ENCODE measurements around the gene SYNJ2.

SYNJ2 gene

DNA sequence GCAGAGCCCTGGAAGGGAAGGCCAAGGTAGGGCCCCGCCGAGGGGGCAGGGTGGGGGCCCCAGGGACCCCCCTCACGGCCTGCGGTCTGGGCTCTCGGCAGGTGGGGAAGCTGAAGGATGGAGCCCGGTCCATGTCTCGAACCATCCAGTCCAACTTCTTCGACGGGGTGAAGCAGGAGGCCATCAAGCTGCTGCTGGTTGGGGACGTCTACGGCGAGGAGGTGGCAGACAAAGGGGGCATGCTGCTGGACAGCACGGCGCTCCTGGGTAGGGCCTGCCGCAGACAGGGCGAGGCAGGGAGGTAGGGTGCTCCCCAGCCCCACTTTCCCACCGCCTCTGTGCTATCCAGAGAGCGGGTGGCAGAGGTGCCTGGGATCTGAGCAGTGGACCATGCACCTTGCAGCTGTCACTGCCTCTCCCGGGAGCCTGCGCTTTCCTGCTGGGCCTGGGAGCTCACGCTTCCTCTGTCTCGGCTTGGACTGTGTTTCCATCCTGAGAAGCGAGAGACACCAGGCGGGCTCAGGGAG is 83.1 kb downstream of the SYNJ2 start:
- no peak for DNase-seq

DNA sequence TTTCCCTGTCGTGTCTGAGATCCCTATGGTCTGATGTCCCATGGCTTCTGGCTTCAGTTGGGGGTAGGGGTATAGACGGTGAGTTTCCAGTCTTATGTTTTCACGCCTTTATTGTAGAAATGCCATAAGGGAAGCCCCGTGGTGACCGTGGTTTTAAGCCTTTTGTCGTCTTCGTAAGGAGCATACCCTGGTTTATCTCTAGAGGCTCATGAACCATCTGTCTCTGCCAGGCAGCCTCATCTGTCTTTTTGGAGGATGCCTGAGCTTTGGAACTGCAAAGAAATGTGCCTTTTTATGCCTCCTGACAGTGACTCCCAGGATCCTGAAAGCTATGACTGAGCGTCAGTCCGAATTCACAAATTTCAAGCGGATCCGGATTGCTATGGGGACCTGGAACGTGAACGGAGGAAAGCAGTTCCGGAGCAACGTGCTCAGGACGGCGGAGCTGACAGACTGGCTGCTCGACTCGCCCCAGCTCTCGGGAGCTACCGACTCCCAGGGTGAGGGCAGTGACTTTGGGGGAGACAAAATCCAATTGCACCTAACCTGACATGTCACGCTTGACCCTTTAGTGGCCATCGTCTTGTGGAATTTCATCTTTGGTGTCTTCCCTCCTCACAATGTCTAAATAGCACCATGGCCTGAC is 84.6 kb downstream of the SYNJ2 start:
- no peak for DNase-seq

DNA sequence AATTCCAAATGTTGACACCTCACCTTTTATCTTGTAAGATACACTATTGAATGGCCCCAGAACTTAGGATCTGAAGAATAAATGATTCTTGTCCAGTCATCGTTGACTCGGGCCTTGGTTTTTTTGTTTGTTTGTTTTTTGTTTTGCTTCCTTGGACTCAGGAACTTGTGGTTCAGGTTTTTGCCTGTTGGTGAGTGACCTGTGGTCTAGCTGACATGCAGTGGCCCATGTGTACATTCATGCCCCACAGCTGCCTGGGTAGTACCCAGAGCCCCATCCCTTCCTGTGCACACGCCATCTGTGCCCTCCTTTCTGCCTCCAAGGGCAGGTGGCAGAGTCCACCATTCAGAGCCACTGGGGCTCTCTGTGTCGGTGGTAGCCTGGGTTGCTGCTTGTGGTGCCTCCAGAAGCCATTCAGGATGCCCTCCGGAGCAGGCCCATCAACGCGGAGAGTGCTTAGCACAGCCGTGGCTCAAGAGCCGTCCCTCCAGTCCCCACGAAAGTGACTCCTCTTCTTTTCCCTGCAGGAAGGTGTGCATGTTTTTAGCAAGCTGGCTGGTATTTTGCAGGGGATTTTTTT is 85.9 kb downstream of the SYNJ2 start:
- DNase-seq = no peak

DNA sequence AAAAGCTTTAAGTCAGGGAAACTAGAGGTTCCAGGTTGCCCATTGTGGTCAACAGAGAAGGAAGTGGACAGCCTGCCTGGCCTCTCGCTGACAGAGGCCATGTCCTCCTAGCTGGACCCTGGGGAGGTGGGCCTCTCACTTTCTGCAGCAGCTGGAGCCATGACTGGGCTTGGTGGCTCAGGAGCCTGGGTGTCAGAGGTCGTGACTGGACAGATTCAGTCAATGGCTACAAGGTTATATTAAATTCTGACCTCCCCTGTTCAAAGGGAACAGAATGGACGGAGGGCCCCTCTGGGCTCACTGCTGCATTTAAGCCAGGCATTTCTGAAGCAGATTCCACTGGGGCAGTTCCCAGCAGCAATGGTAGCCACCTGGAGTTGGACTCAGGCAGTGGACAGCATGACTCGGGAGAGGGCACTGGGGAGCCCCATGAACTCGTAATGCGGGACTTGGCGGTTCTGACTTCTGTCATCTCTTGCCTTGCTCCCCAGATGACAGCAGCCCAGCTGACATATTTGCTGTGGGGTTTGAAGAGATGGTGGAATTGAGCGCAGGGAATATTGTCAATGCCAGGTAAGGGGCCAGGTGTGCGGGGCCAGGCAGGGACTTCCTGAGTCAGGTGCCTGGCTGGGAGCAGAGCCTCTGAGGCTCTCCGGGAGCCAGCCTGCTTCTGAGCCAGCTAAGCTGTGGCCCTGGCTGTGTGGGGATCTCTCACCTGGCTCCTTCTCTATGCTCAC is 86.7 kb downstream of the SYNJ2 start:
- DNase-seq = no peak

DNA sequence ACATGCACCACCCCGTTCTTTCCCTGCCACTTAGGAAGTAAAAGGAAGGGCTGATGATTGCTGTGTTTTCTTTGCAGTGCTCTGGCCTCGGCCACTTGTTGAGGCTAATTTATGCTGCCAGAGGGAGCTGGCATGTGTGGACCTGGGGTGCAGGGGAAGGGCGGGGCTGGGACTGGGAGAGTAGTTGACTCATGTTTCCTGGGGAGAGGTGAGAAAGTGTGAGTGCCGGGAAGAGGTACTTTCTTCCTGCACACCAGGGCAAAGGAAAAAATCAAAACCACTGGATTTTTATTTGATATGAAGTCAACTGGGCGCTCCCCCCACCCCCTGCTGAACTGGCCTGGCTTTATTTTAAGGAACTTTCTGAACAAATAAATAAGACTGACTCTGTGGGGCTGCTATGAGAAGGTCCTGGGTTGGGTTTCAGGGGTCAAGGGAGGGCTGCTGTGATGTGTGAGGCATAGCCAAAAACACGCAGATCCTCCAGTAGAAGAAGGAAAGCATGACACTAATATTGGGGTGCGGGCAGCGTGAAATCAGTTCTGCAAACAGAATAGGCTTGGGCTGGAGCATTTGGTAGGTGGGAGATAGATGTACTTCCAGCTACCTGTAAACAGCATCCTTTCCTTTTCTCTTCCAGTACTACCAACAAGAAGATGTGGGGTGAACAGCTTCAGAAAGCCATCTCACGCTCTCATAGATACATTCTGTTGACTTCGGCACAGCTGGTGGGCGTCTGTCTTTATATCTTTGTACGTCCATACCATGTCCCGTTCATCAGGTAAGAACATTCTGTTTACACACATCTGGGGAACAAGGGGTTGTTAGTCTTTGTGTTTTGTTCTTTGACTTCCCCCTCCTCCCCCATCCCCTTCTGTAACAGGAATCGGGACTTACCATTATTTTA is 87.5 kb downstream of the SYNJ2 start:
- DNase-seq = no peak

DNA sequence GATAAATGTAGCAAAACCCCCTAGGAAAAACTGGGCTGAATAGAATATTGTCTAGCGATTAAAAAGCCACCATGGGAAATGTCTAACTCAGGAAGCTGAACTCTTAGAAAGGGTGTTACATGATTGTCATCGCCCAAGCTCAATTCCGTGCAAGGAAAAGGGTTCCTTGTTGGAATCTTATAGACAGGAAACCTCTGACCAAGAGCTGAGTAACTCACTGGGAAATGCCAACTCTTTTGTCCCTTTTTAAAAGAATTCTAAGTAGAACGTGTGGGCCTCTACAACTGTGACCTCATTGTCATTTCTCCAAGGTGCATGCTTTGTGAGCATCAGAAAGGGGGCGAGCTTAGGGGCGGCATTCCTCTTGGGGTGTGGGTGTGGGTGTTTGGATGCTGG is 88.1 kb downstream of the SYNJ2 start:
- no peak for DNase-seq

DNA sequence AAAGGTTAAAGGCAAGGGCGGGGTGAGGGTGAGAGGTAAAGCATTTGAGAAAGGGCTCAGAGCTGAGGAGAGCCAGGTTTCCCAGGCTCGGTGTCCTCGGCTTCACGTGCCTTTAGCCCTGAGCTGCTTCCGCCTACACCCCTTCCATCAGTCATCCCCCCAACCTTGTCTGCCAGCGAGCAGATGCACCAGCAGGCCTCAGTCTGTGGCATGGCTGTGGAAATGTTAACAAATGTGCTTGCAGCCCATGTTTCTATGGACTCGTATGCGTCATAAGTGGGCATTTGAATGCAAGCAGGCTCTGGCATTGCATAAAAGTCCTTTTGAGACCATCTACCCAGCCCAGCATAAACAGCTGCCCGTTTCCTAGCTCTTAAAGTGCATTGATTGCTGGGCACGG is 88.8 kb downstream of the SYNJ2 start:
- no peak for DNase-seq

DNA sequence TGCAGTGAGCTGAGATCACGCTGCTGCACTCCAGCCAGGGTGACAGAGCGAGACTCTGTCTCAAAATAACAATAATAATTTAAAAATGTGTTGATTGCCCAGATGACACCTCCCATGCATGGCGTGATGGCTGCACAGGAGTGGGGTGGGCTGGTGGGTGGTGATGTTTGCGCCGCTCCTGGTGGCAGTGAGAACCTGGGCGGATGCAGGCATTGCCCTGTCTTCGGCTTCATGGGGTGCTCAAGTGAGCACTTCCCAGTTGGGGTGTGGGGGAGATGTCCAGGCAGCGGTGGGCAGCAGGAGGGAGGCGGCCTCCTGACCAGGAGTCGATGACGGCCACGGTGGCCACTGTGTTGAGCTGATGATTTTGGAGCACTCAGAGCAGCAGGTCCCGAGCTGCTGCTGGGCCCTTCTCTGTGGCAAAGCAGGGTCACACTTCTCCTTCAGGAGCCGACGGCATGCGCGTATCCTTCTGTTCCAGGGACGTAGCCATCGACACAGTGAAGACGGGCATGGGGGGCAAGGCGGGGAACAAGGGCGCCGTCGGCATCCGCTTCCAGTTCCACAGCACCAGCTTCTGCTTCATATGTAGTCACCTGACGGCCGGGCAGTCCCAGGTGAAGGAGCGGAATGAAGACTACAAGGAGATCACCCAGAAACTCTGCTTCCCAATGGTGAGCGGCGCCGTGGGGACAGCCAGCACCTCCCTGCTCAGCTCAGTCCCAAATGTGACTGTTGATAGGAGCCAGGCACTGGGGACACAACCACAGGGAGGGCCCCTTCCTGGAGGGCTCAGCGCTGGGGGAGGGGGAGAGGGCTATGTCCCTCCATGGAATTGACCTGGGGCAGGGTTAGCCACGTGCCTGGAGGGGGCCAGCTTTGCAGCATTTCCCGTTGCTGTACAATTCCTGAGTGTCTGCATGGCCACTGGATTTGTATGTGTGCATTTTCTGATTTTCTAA is 89.7 kb downstream of the SYNJ2 start:
- no peak for DNase-seq

DNA sequence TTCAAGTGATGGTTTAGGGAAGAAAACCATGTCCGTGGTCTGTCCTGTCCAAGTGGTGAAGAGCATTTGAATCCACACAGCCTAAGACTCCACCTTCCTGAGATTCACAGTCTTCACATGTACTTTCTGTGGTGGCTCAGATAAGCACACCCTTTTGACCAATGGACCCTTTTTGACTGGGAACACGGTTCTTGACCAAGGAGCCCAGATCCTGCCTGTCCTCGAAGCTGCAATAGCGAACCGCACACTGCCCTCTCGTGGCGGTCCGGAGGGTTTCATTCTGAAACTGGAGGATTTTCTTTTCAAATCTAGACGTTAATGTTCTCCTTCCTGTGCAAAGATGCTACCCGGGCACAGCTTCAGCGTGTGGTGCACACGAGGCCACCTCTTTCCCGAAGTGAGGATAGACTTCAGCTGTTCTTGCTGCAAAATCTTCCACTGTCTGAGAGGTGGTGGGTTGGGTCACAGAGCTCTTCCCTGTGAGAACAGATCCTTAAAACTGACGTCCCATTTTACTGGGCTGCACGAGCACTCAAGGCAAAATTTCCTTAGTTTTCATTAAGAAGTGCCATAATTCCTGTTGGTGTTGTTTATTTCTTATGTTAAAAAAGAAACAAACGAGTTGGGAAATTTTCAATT is 90.5 kb downstream of the SYNJ2 start:
- peak; percentile 47 for DNase-seq

DNA sequence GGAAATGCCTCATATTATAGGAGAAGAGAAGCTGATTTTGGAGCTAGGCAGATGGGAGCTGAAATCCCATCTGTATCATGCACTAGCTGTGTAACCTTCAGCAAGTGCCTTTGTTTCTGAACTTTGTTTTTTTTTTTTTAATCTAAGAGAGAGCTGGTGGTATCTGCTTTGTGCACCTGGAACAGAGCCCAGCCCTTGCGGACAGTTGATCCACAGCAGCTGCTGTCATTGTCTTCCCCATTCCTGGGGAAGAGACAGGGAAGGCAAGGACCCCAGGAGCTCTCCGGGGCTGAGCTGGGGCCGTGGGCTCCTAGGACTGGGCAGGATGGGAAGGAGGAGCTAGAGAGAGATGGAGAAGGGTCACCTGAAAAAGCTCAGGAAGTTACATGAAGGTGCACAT is 92.1 kb downstream of the SYNJ2 start:
- no peak for DNase-seq

DNA sequence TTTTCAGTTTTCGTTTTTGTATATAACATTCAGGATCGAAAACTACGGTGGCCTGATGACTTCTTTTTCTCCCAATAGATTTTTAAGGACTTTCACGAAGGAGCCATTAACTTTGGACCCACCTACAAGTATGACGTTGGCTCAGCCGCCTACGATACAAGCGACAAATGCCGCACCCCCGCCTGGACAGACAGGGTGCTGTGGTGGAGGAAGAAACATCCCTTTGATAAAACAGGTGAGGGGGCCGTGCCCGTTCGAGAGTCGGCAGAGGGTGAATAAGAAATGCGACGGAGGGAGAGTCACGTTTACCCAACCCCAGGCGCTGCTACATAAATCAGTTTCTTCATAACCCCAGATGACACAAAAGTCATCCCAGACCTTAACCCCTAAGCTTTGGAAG is 94.9 kb downstream of the SYNJ2 start:
- DNase-seq = no peak

DNA sequence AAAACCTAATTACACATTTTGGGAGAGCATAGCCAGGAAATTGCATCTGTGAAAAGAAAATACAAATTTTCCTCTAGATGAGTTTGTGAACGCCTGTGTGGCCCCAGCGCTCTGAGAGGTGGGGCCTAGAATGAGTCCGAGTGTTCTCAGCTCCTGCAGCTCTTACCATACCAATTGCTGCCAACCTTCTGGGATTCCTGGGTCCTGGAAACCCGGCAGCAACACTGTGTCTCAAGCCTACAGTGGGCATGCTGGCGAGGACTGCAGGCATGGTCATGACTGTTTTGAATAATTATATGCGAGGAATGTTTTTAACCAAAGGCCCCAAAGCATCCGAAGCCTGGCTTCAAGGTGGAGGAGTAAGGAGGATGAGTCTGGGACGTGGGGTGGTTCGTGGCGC is 96.0 kb downstream of the SYNJ2 start:
- no peak for DNase-seq

DNA sequence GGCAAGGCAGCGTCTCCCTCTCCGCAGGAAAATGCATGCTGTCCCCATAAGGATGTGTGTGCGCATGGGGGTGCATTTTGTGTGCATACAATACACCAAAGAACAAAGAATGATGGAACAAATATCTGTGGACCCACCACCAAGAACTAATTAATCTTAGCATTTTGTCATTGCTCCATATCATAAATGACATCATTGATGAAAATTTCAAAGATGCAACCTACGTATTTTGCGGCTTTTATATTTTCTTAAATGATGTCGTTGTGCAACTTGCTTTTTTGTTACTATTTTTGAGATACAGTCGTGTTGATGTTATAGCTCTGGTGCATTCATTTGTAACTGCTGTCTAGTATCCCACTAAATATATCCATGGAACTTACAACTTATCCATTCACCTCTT is 96.7 kb downstream of the SYNJ2 start:
- DNase-seq = no peak

DNA sequence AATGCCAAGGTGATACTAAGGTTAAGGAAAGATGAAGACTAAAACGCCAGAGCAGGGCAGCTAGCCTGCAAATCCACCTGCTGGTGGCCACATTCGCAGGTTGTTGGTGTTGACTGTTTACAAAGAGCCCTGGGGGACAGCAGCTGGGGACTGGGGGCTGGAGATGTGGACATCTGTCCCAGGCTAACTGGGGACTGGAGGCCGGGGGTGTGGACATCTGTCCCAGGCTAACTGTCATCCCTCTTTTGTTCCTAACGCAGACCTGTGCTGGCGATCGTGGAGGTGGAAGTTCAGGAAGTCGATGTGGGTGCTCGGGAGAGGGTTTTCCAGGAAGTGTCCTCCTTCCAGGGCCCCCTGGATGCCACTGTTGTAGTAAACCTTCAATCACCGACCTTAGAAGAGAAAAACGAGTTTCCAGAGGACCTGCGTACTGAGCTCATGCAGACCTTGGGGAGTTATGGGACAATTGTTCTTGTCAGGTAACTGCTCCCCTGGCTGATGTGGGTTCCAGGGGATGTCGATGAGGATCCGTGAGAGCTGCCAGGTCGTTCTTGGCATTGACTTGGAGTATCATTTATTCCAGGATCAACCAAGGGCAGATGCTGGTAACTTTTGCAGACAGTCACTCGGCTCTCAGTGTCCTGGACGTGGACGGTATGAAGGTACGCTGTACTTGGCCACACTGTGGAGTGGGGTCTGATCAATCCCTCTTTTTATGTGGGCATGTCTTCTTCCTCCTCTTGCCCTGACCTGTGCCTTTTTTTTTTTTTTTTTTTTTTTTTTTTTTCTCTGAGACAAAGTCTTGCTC is 99.4 kb downstream of the SYNJ2 start:
- DNase-seq = no peak

DNA sequence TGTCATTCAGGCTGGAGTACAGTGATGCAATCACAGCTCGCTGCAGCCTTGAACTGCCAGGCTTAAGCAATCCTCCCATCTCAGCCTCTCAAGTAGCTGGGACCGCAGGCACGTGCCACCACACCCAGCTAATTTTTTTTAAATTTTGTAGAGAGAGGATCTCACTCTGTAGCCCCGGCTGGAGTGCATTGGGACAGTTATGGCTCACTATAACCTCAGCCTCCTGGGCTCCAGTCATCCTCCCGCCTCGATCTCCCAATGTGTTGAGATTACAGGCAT is 99.9 kb downstream of the SYNJ2 start:
- no peak for DNase-seq

DNA sequence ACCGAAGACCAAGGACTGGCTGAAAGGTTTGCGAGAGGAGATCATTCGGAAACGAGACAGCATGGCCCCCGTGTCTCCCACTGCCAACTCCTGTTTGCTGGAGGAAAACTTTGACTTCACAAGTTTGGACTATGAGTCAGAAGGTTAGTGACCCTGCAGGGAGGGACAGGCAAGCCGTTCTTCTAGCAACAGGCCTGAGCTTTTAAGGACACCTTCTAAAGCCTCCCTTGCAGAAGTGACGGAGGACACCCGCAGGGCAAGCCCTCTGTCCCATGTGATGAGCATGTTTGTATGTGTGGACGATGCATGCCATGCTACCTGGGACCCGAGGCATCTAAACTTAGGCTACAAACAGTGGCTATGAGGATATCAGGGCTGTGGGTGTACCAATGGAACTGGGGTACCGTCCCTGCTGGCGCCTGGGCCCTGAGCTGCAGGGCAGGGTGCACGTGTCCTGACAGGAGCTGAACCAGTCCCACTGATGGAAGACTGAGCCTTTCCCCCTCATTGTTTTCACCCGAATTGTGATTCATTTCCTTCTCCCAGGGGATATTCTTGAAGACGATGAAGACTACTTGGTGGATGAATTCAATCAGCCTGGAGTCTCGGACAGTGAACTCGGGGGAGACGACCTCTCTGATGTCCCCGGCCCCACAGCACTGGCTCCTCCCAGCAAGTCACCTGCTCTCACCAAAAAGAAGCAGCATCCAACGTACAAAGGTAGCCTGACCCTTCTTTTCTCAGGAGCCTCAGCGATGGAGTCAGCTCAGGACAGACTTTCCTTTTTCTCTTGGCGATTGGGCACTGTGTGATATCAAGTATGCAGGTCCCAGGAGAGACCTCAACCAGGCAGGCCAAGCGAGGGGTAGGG is 102.0 kb downstream of the SYNJ2 start:
- DNase-seq = no peak

DNA sequence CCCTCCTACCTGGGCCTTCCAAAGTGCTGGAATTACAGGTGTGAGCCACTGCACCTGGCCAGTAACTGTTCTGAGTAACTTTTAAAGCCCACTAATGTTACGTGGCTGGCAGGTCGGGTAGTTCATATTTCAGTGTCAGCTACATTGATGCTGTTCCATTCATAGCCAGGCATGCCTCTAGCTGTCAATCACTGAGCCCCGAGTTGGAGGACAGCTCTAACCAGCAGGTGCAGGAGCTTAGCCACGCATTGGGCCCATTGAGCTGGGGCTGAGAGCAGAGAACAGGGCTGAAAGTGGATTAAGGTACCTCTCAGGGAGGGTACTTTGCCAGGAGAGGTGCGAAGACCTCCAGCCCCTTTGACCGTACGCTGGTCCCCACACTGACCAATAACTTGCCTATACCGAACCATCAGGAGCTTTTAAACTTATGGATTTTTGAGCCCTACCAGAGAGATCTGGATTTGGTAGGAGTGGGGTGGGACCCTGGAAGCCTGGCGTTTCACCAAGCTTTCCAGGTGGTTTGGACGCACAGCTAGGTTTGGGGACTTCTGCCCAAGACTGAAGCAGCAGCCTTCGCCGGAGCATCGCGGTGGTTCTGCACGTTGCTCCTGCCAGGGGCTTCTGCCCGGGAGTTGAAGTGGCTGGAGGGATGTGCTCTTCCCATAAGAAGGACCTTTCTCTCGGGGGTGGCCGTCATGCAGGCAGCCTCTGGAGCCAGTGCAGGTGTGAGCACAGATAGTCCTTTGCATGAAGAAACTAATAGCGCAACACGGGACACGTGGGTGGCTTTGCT is 103.8 kb downstream of the SYNJ2 start:
- DNase-seq = no peak

DNA sequence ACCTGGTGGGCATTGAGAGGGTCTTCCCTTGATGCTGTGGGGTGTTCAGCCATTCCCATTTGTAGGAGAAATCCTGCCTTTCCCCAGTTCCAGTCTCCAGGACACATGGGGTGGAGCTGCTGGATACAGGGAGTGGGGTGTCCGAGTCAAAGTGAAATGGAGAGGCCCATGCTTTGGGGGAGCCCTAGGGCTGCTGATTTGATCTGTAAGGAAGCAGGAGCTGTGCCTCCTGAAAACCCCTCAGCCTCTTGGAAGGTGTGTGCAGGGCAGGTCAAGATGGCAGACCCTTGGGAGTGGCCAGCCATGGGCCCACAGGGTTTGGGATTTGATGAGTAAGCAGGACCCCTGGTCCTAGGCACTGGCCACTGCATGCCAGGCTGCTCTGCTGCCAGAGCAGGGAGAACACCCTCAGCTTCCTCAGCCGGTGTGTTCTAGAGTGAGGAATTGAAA is 104.4 kb downstream of the SYNJ2 start:
- no peak for DNase-seq

All from NCI-H1092 (cell line).